ENCODE measurements around the gene DUSP15. TPM values are rescaled to one million over a fixed set of nuclear protein-coding genes. Genes with fewer than 3 reads are reported as not detected.
"Not testable (repeated sequence)": the region's sequence is repeated elsewhere in the genome, so short reads cannot be mapped to it uniquely, and the experiment has no call there.

The DUSP15 gene
- 10 to 100 TPM in 1 of 4 donors, 1 to 10 TPM in 2, not detected in 1; 1.6 to 45.6 (median 8.8) TPM for total RNA-seq

- no peaks in the 10 kb centered on the region for H3K36me3 ChIP-seq
- TF ChIP-seq POLR2A (IDR thresholded peaks at IDR 0.05): peak in 1 of 2 donors; percentile 44
- TF ChIP-seq CTCF (IDR thresholded peaks at IDR 0.05): no peak
- intact Hi-C loops (cut with DNase I; ENCODE audit: low total_unique reads): no loop called here
- DNase-seq: no peak
- no peaks in the 10 kb centered on the region for H3K9me3 ChIP-seq
- no peaks in the 10 kb centered on the region for H3K27me3 ChIP-seq
- peak within 1 kb of the TSS; percentile 42 to 69 for H3K27ac ChIP-seq
- peaks cover 0 to 7% of the 10 kb centered on the region in 2 donors for H3K4me1 ChIP-seq
- peak within 1 kb of the TSS; percentile 23 to 80 for H3K4me3 ChIP-seq
Measured at GRCh38 chr20:31869942-31870725, at the start of gene DUSP15, which contains the start of gene TTLL9. Gene DUSP15, minus strand, starts transcription at chr20:31870527. Its CDS starts 190 bp downstream, at chr20:31870337. Gene TTLL9, plus strand, starts transcription at chr20:31870634. Its CDS starts 493 bp downstream, at chr20:31871127.

GRCh38 chr20:31919410-31920155, 49.3 kb upstream of the DUSP15 start:
- no peak for DNase-seq
- intact Hi-C loops (cut with DNase I; ENCODE audit: low total_unique reads): no loop called here
- Histone ChIP-seq H3K4me3 (no peak overlapping the region), H3K4me1 (no peaks in the 10 kb centered on the region), H3K36me3 (no peaks in the 10 kb centered on the region), H3K9me3 (no peaks in the 10 kb centered on the region), H3K27ac (no peak overlapping the region), H3K27me3 (no peaks in the 10 kb centered on the region)
- no peak for TF ChIP-seq CTCF (IDR thresholded peaks at IDR 0.05)
- TF ChIP-seq POLR2A (IDR thresholded peaks at IDR 0.05): no peak

GRCh38 chr20:31918466-31919105, 48.3 kb upstream of the DUSP15 start:
- H3K27ac ChIP-seq: no peak overlapping the region
- TF ChIP-seq POLR2A (IDR thresholded peaks at IDR 0.05) (no peak), CTCF (IDR thresholded peaks at IDR 0.05) (no peak)
- DNase-seq: no peak
- no peak overlapping the region for H3K4me3 ChIP-seq
- H3K4me1 ChIP-seq: no peaks in the 10 kb centered on the region
- H3K9me3 ChIP-seq: no peaks in the 10 kb centered on the region
- intact Hi-C loops (cut with DNase I; ENCODE audit: low total_unique reads): no loop called here
- H3K27me3 ChIP-seq: no peaks in the 10 kb centered on the region
- H3K36me3 ChIP-seq: no peaks in the 10 kb centered on the region

- intact Hi-C loops (cut with DNase I; ENCODE audit: low total_unique reads); H3K27me3 ChIP-seq; DNase-seq; H3K36me3 ChIP-seq; H3K9me3 ChIP-seq; H3K4me3 ChIP-seq; H3K4me1 ChIP-seq; H3K27ac ChIP-seq: not testable (repeated sequence)
Measured at GRCh38 chr20:31917962-31918412, 47.7 kb upstream of the DUSP15 start.

GRCh38 chr20:31916708-31917107, 46.4 kb upstream of the DUSP15 start:
- H3K4me1 ChIP-seq: no peaks in the 10 kb centered on the region

More at GRCh38 chr20:31916708-31917107, 46.4 kb upstream of the DUSP15 start:
- Histone ChIP-seq H3K27ac (no peak overlapping the region), H3K9me3 (no peaks in the 10 kb centered on the region), H3K4me3 (no peak overlapping the region), H3K27me3 (no peaks in the 10 kb centered on the region), H3K36me3 (no peaks in the 10 kb centered on the region)
- TF ChIP-seq POLR2A (IDR thresholded peaks at IDR 0.05) (no peak), CTCF (IDR thresholded peaks at IDR 0.05) (no peak)
- intact Hi-C loops (cut with DNase I; ENCODE audit: low total_unique reads): no loop called here
- DNase-seq: no peak
